Lower lobe of right lung (tissue), 2 donors: ENCODE results near the gene MED1. TPM values are rescaled to one million over a fixed set of nuclear protein-coding genes. Genes with fewer than 3 reads are reported as not detected.

Source experiments
- ATAC-seq, 2 donors: fragments of 200-7000 bp; cut with Tn5 transposase; one replicate each; pipeline ENCODE4 v1.9.1; 2020 to 2022; ENCODE audit warnings: mild to moderate bottlenecking in 2 of 2, moderate library complexity in 2 of 2
- DNase-seq: peaks from one replicate; pipeline ENCODE4 v3.0.0-alpha.2; 2020
- H3K27ac ChIP-seq: fragments of 200-600 bp; one replicate; pipeline ENCODE4 v1.8.0; 2022
- H3K27me3 ChIP-seq: fragments of 200-600 bp; one replicate; pipeline ENCODE4 v1.8.0; 2022; ENCODE audit warnings: low read depth
- H3K36me3 ChIP-seq: fragments of 200-600 bp; one replicate; pipeline ENCODE4 v1.8.0; 2022; ENCODE audit warnings: mild to moderate bottlenecking
- H3K4me1 ChIP-seq: fragments of 200-600 bp; one replicate; pipeline ENCODE4 v1.8.0; 2022
- H3K4me3 ChIP-seq: fragments of 200-600 bp; one replicate; pipeline ENCODE4 v1.8.0; 2022; ENCODE audit warnings: mild to moderate bottlenecking
- H3K9me3 ChIP-seq: fragments of 200-600 bp; one replicate; pipeline ENCODE4 v1.8.0; 2022
- intact Hi-C: fragments of 100-400 bp; cut with DNase I; formaldehyde crosslinking; loops from one replicate; pipeline ENCODE4 v1.11.0; 2022
- total RNA-seq: library from RNA; stranded (reverse); fragmentation: NEBNext Ultra II Directional; extraction: Animal tissue kit (Norgen Biotek cat#: 25700); gene quantifications from one replicate; pipeline ENCODE4 v1.2.1, GENCODE V29; 2021
- TF ChIP-seq, protein P1 (sequence below): fragments of 200-600 bp; IDR thresholded peaks from one replicate; pipeline ENCODE4 v1.8.0; 2022; ENCODE audit warnings: antibody characterized with exemption, mild to moderate bottlenecking
- donor health status: DM: no; HTN: yes; CAD: no; lungs with severe emphysema.

MED1 gene
- total RNA-seq, 1 donor from 2014 or later = 33.6 TPM

DNA sequence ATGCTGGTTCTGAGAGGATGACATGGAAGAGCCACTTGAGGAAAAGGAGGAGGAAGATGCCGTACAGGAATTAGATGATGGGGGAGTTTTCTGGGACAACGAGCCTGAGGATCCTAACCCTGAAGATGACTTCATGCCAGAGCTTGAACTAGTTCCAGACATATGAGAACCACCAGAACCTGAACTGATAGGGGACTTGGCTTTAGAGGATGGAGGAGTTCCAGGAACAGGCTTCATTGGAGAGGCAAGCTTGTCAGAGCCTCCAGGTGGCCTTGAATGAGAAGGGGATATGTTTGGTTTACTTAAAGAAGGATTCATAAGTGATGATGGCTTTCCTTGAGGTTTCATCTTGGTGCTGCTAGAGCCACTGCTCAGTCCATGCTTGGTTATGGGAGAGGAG is 42.7 kb downstream of the MED1 start:
- Histone ChIP-seq H3K27ac (no peak overlapping the region), H3K9me3 (no peaks in the 10 kb centered on the region), H3K4me1 (no peaks in the 10 kb centered on the region), H3K36me3 (peaks cover 75% of the 10 kb centered on the region), H3K27me3 (no peaks in the 10 kb centered on the region), H3K4me3 (no peak overlapping the region)
- no peak for DNase-seq
- TF ChIP-seq, protein P1, sequence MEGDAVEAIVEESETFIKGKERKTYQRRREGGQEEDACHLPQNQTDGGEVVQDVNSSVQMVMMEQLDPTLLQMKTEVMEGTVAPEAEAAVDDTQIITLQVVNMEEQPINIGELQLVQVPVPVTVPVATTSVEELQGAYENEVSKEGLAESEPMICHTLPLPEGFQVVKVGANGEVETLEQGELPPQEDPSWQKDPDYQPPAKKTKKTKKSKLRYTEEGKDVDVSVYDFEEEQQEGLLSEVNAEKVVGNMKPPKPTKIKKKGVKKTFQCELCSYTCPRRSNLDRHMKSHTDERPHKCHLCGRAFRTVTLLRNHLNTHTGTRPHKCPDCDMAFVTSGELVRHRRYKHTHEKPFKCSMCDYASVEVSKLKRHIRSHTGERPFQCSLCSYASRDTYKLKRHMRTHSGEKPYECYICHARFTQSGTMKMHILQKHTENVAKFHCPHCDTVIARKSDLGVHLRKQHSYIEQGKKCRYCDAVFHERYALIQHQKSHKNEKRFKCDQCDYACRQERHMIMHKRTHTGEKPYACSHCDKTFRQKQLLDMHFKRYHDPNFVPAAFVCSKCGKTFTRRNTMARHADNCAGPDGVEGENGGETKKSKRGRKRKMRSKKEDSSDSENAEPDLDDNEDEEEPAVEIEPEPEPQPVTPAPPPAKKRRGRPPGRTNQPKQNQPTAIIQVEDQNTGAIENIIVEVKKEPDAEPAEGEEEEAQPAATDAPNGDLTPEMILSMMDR = no peak
- intact Hi-C loops = no loop called here
- no peak for ATAC-seq

DNA sequence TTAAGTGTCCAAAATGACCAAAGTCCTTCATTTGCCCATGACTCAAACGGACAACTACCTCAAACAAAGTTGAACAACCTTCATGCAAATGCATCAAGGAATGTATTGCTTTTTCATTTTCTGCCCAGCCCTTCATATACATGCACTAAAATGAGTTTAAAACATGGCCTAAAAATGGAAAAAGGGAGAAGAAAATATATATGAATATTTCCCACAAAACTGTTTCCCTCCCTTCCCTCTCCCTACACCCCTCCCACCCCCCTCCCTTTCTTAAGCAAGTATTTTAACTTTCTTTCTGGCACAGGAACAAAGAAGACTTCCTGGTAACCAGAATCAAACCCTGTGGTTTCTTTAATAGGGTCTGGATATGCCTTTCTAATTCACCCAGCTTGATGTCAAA is 44.1 kb downstream of the MED1 start:
- H3K4me1 ChIP-seq = no peaks in the 10 kb centered on the region
- no peaks in the 10 kb centered on the region for H3K9me3 ChIP-seq
- intact Hi-C loops = no loop called here
- no peak overlapping the region for H3K4me3 ChIP-seq
- H3K27me3 ChIP-seq = no peaks in the 10 kb centered on the region
- ATAC-seq = no peak
- TF ChIP-seq, protein P1 = no peak
- H3K27ac ChIP-seq = no peak overlapping the region
- peaks cover 61% of the 10 kb centered on the region for H3K36me3 ChIP-seq
- DNase-seq = no peak

DNA sequence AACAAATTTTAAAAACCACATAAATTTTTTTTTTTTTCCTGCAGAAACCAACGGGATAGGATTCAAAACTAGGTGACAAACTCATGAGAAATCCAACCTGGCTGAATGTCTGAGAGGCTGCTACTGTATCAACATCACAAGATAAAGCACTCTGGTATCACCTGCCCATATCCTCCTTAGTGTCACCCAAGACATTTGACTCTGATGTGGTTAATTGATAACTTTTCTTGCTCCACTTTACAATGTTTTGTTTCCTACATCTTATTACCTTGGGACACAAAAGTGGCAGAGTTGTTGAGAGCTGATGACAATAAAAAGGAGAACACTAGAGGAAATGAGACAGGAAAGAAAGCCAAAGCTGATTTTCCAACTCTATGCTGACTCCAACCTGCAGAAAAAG is 45.6 kb downstream of the MED1 start:
- no peak overlapping the region for H3K27ac ChIP-seq
- intact Hi-C loops = no loop called here
- no peak overlapping the region for H3K4me3 ChIP-seq
- ATAC-seq (no peak), DNase-seq (no peak)
- peaks cover 46% of the 10 kb centered on the region for H3K36me3 ChIP-seq
- H3K4me1 ChIP-seq = peaks cover under 1% of the 10 kb centered on the region
- TF ChIP-seq, protein P1 = no peak
- H3K9me3 ChIP-seq = no peaks in the 10 kb centered on the region
- no peaks in the 10 kb centered on the region for H3K27me3 ChIP-seq

DNA sequence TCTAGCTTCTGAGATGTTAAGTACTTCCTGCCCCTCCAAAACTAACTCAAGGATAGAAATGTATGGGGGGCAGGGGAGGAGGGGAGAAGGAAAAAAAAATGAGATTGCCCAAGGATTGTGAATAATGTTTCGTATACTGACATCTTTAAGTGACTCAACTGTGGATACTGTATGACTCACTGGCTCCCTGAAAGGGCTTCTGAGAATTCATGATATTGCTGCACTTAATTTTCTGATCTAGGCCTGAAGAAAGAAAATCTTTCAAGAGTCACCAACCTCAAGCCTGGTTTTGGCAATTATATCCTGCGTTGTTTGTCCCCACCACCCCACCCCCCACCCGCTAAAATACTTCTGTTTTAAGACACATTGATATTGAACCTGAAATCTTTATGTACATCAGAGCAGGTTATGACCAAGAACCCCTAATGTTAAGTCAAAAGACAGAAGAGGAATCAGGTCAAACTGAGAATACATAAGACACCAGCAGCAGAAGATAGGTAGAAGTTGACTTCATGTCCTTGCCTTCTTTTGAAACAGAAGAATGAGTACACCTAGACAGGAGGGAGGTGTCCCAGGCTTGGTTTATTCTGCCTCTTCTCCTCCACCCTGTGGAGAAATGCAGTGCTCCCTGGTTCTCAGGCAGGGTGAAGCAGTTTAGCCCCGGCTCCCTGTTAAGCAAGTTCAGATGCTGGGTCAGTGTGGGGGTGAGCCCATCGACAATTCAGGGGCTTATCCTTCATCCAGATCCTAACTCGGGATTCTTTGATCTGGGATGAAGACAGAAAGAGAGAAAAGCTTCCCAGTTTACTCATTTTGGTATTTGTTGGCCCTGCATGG is 46.3 kb downstream of the MED1 start:
- Histone ChIP-seq H3K4me3 (no peak overlapping the region), H3K9me3 (no peaks in the 10 kb centered on the region), H3K36me3 (peaks cover 39% of the 10 kb centered on the region), H3K27ac (no peak overlapping the region), H3K27me3 (no peaks in the 10 kb centered on the region), H3K4me1 (peaks cover 8% of the 10 kb centered on the region)
- DNase-seq = no peak
- ATAC-seq = no peak
- TF ChIP-seq, protein P1 = no peak
- intact Hi-C loops = no loop called here

DNA sequence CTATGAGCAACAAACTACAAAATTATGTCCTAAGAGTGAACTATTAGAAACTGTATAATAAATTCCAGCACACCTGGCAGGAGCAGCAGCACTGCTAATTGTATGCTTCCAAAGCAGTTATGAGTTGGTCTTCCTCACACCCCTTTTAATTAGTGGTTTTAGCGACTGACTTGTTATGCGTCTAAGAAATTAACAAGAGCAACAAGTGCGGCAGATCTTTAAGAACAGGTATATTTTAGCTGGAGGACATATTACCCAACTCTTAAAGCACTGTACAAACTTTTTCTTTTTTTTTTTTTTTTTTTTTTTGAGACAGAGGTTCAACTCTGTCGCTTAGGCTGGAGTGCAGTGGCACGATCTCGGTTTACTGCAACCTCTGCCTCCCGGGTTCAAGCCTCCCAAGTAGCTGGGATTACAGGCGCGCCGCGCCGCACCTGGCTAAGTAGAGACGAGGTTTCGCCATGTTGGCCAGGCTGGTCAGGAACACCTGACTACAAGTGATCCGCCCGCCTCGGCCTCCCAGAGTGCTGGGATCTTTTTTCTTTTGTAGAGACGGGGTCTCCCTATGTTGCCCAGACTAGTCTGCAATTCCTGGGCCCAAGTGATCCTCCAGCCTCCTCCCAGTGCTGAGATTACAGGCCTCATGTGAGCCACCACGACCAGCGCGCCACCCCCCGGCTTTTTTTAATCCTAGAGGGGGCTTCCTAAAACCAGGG is 48.0 kb downstream of the MED1 start:
- TF ChIP-seq, protein P1 = no peak
- Histone ChIP-seq H3K4me3 (peak overlapping the region; percentile 97), H3K27ac (no peak overlapping the region), H3K4me1 (peaks cover 25% of the 10 kb centered on the region), H3K9me3 (no peaks in the 10 kb centered on the region), H3K27me3 (no peaks in the 10 kb centered on the region), H3K36me3 (peaks cover 22% of the 10 kb centered on the region)
- intact Hi-C loops = no loop called here
- no peak for DNase-seq
- no peak for ATAC-seq
